Measurements from ENCODE around the gene SLC17A9. TPM values are rescaled to one million over a fixed set of nuclear protein-coding genes. Genes with fewer than 3 reads are reported as not detected.

SLC17A9 gene
- total RNA-seq, 1 experiment from 2014 or later: 0.28 TPM

DNA sequence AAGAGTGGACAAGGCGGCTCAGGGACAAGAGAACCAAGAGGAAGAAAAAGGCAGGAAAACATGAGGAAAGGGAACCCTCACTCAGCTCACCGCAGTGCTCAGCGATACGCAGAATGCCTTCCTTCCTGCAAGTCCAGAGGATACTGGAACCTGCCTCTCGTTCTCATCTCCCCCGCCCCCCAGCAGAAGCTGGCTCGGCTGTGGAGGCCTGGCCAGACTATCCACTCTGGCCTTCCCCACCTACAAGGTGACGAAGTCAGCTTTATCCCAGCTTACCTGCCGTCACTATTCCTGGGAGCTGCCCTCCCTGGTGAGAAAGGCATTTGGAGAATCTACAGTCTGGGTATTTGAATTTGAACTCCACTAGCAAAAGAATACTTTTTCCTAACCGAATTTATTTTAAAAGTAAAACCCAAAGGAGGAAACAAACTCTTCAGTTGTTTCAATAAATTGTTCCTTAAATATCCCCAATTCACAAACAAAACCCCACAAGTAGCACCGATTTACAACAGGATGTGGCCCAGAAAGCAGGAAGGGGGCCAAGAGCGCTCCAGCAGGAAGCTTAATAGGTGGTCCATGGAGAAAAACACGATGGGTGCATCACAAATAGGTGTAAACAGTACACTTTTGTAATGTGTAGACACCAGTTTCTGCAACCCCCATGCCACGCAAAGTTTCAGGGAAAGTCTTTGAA, 24.1 kb upstream of the SLC17A9 start:
- CTCF ChIA-PET: interaction anchor here (0.6 kb wide), 1 partner anchor 82 kb away, joined by 7 read pairs; no protein-coding TSS in a partner anchor
- Histone ChIP-seq H3K27me3 (ENCODE audit: control insufficient read depth, insufficient read depth, low read length) (no peaks in the 10 kb centered on the region), H3K36me3 (ENCODE audit: control insufficient read depth, insufficient read depth, low read length) (no peaks in the 10 kb centered on the region; the same call in 1 of the 2 replicates), H3K4me3 (ENCODE audit: low read depth in 2 of 2, low read length in 2 of 2) (peak overlapping the region; percentile 51 to 73), H3K9me3 (ENCODE audit: control insufficient read depth, insufficient read depth, low read depth, low read length) (no peaks in the 10 kb centered on the region), H3K27ac (ENCODE audit: low read length) (peak overlapping the region; percentile 93), H3K4me1 (ENCODE audit: control insufficient read depth, insufficient read depth, low read length) (peaks cover 58% of the 10 kb centered on the region)
- TF ChIP-seq, protein P1, sequence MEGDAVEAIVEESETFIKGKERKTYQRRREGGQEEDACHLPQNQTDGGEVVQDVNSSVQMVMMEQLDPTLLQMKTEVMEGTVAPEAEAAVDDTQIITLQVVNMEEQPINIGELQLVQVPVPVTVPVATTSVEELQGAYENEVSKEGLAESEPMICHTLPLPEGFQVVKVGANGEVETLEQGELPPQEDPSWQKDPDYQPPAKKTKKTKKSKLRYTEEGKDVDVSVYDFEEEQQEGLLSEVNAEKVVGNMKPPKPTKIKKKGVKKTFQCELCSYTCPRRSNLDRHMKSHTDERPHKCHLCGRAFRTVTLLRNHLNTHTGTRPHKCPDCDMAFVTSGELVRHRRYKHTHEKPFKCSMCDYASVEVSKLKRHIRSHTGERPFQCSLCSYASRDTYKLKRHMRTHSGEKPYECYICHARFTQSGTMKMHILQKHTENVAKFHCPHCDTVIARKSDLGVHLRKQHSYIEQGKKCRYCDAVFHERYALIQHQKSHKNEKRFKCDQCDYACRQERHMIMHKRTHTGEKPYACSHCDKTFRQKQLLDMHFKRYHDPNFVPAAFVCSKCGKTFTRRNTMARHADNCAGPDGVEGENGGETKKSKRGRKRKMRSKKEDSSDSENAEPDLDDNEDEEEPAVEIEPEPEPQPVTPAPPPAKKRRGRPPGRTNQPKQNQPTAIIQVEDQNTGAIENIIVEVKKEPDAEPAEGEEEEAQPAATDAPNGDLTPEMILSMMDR (IDR thresholded peaks at IDR 0.05): no peak
- TF ChIP-seq POLR2AphosphoS5 (IDR thresholded peaks at IDR 0.05; ENCODE audit: low read depth, low read length): no peak
- TF ChIP-seq SIN3A (IDR thresholded peaks at IDR 0.05; ENCODE audit: borderline replicate concordance, insufficient read depth, low read depth, low read length): no peak
- TF ChIP-seq TCF7L2 (IDR thresholded peaks at IDR 0.05; ENCODE audit: low read depth, low read length): no peak
- TF ChIP-seq, protein P2, sequence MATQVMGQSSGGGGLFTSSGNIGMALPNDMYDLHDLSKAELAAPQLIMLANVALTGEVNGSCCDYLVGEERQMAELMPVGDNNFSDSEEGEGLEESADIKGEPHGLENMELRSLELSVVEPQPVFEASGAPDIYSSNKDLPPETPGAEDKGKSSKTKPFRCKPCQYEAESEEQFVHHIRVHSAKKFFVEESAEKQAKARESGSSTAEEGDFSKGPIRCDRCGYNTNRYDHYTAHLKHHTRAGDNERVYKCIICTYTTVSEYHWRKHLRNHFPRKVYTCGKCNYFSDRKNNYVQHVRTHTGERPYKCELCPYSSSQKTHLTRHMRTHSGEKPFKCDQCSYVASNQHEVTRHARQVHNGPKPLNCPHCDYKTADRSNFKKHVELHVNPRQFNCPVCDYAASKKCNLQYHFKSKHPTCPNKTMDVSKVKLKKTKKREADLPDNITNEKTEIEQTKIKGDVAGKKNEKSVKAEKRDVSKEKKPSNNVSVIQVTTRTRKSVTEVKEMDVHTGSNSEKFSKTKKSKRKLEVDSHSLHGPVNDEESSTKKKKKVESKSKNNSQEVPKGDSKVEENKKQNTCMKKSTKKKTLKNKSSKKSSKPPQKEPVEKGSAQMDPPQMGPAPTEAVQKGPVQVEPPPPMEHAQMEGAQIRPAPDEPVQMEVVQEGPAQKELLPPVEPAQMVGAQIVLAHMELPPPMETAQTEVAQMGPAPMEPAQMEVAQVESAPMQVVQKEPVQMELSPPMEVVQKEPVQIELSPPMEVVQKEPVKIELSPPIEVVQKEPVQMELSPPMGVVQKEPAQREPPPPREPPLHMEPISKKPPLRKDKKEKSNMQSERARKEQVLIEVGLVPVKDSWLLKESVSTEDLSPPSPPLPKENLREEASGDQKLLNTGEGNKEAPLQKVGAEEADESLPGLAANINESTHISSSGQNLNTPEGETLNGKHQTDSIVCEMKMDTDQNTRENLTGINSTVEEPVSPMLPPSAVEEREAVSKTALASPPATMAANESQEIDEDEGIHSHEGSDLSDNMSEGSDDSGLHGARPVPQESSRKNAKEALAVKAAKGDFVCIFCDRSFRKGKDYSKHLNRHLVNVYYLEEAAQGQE (IDR thresholded peaks at IDR 0.05; ENCODE audit: insufficient read depth in 1 of 2, low read depth in 2 of 2, low read length in 1 of 2): no peak
- no peak for ATAC-seq
- intact Hi-C loops (cut with micrococcal nuclease; ENCODE audit: unreplicated experiment) (no loop called here), in situ Hi-C loops (cut with HindIII; ENCODE audit: low pct_unique_long_range_greater_than_20kb, low sequenced_read_pairs) (no loop called here)
- POLR2A ChIA-PET: no interaction called here
- no peak for DNase-seq (ENCODE audit: low read depth, low spot score)
- no TSS peak for BruUV-seq (replicated peaks)

DNA sequence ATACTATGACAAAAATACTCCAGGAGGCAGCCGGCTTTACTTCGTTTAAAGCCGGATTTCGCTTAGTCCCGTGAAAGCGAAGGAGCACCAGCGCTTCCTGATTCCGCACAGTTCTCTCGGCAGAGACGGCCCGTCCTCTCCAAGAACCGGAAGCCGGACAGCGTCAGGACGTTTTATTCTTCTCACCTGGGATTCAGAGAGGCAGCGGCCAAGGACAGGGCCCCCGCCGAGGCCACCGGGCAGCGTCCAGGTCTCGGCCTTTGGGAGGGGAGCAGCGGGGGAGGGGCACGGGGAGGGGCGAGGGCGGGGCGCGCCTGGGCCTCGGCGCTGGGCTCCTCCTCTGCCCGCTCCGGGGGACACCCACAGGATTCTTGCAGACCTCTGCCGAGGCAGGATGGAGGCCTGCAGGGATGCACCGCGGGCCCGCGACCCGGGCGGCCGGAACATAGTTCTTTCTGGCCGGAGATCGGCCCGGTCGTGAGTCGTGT, 23.4 kb upstream of the SLC17A9 start:
- Histone ChIP-seq H3K4me3 (ENCODE audit: low read depth in 2 of 2, low read length in 2 of 2) (peak overlapping the region; percentile 51 to 73), H3K4me1 (ENCODE audit: control insufficient read depth, insufficient read depth, low read length) (peaks cover 54% of the 10 kb centered on the region), H3K9me3 (ENCODE audit: control insufficient read depth, insufficient read depth, low read depth, low read length) (no peaks in the 10 kb centered on the region), H3K36me3 (ENCODE audit: control insufficient read depth, insufficient read depth, low read length) (no peaks in the 10 kb centered on the region; the same call in 1 of the 2 replicates), H3K27ac (ENCODE audit: low read length) (peak overlapping the region; percentile 93), H3K27me3 (ENCODE audit: control insufficient read depth, insufficient read depth, low read length) (no peaks in the 10 kb centered on the region)
- intact Hi-C loops (cut with micrococcal nuclease; ENCODE audit: unreplicated experiment): no loop called here
- TF ChIP-seq TCF7L2 (IDR thresholded peaks at IDR 0.05; ENCODE audit: low read depth, low read length) (no peak), SIN3A (IDR thresholded peaks at IDR 0.05; ENCODE audit: borderline replicate concordance, insufficient read depth, low read depth, low read length) (no peak), POLR2AphosphoS5 (IDR thresholded peaks at IDR 0.05; ENCODE audit: low read depth, low read length) (no peak)
- TF ChIP-seq, protein P1 (IDR thresholded peaks at IDR 0.05): no peak
- TF ChIP-seq, protein P2 (IDR thresholded peaks at IDR 0.05; ENCODE audit: insufficient read depth in 1 of 2, low read depth in 2 of 2, low read length in 1 of 2): no peak
- ATAC-seq (peak; percentile 72), DNase-seq (ENCODE audit: low read depth, low spot score) (no peak)
- no TSS peak for BruUV-seq (replicated peaks)
- POLR2A ChIA-PET: no interaction called here
- CTCF ChIA-PET: no interaction called here
- in situ Hi-C loops (cut with HindIII; ENCODE audit: low pct_unique_long_range_greater_than_20kb, low sequenced_read_pairs): no loop called here

All from Panc1 (cell line).